Measurements from ENCODE around the gene UFD1. TPM values are rescaled to one million over a fixed set of nuclear protein-coding genes. Genes with fewer than 3 reads are reported as not detected.
A peak's percentile ranks its signal among the peaks of the same experiment; 100 is the strongest.

The UFD1 gene
- total and polyA plus RNA-seq, 9 of the 15 experiments (the other 6 are each of a cell fraction or from before 2014, with no cell fraction given), result 238 to 645 (median 363) TPM

- TF ChIP-seq ZNF318 (IDR thresholded peaks at IDR 0.05; ENCODE audit: borderline replicate concordance in 1 of 2, low read depth in 1 of 2) (no peak), ZNF507 (tag; conservative IDR thresholded peaks at IDR 0.05) (no peak), THRA (IDR thresholded peaks at IDR 0.05) (no peak), HLTF (IDR thresholded peaks at IDR 0.05) (no peak), COPS2 (conservative IDR thresholded peaks at IDR 0.05) (no peak), ZSCAN29 (IDR thresholded peaks at IDR 0.05) (no peak), ZNF175 (CRISPR knock-in tag; IDR thresholded peaks at IDR 0.05; ENCODE audit: low read depth) (no peak), SOX6 (IDR thresholded peaks at IDR 0.05) (no peak), RBBP5 (IDR thresholded peaks at IDR 0.05; ENCODE audit: borderline replicate concordance, insufficient read depth, low read length, poor library complexity, severe bottlenecking) (peak; percentile 99)
- TF ChIP-seq, protein P1, sequence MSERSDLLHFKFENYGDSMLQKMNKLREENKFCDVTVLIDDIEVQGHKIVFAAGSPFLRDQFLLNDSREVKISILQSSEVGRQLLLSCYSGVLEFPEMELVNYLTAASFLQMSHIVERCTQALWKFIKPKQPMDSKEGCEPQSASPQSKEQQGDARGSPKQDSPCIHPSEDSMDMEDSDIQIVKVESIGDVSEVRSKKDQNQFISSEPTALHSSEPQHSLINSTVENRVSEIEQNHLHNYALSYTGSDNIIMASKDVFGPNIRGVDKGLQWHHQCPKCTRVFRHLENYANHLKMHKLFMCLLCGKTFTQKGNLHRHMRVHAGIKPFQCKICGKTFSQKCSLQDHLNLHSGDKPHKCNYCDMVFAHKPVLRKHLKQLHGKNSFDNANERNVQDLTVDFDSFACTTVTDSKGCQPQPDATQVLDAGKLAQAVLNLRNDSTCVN (CRISPR knock-in tag; IDR thresholded peaks at IDR 0.05), result peak; percentile 98
- TF ChIP-seq, protein P2, sequence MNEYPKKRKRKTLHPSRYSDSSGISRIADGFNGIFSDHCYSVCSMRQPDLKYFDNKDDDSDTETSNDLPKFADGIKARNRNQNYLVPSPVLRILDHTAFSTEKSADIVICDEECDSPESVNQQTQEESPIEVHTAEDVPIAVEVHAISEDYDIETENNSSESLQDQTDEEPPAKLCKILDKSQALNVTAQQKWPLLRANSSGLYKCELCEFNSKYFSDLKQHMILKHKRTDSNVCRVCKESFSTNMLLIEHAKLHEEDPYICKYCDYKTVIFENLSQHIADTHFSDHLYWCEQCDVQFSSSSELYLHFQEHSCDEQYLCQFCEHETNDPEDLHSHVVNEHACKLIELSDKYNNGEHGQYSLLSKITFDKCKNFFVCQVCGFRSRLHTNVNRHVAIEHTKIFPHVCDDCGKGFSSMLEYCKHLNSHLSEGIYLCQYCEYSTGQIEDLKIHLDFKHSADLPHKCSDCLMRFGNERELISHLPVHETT (CRISPR knock-in tag; conservative IDR thresholded peaks at IDR 0.05 in 1 of 2, IDR thresholded peaks at IDR 0.05 in 1 of 2), result no peak
Observed at GRCh38 chr22:19479355-19480172, 571 bp upstream of the UFD1 start, which contains the start of gene CDC45 (continued).
